Lower leg skin (tissue), 4 donors: ENCODE measurements around the gene VRTN. TPM values are rescaled to one million over a fixed set of nuclear protein-coding genes. Genes with fewer than 3 reads are reported as not detected.

Source experiments
- DNase-seq, 2 donors: peaks; one replicate each; pipeline ENCODE4 v3.0.0-alpha.2; 2019; ENCODE audit warnings: low spot score in 2 of 2
- H3K4me3 ChIP-seq: fragments of 200-600 bp; sonication (generic); 2 replicates; pipeline ENCODE4 v1.5.1; 2017; ENCODE audit warnings: mild to moderate bottlenecking, low read depth; ENCODE audit not compliant: poor library complexity, severe bottlenecking
- CTCF ChIP-seq, 3 donors: fragments of 450-650 bp; IDR thresholded peaks; one replicate each; pipeline ENCODE4 v1.5.1; 2016; ENCODE audit warnings: antibody characterized with exemption in 3 of 3, mild to moderate bottlenecking in 3 of 3, moderate library complexity in 2 of 3
- POLR2A ChIP-seq, 2 donors: fragments of 450-650 bp; IDR thresholded peaks; one replicate each; pipeline ENCODE4 v1.6.1; 2016 to 2017; ENCODE audit warnings: antibody characterized with exemption in 2 of 2, mild to moderate bottlenecking in 1 of 2, moderate library complexity in 1 of 2
- WGBS, 2 donors: methylation state at CpG; one replicate each; pipeline ENCODE4 v1.1.5; 2018; 5-methylcytosine and 5-hydroxymethylcytosine counted together
- intact Hi-C: fragments of 100-400 bp; cut with DNase I; formaldehyde crosslinking; loops from one replicate; pipeline ENCODE4 v1.15.0; 2023; ENCODE audit warnings: low total_unique reads
- total RNA-seq, 4 donors: library from RNA; depleted of rRNA; stranded (reverse); fragments of >200 nt; gene quantifications; one replicate each; pipeline ENCODE4 v1.1.0, GENCODE V29; 2016

Gene VRTN
- total RNA-seq, 4 donors from 2014 or later: not detected

- 85 to 87% methylated on average over 5 of the region's 5 CpGs for WGBS, 2 donors
- intact Hi-C loops: no loop called here
- no peak for TF ChIP-seq POLR2A (IDR thresholded peaks at IDR 0.05)
- TF ChIP-seq CTCF (IDR thresholded peaks at IDR 0.05): no peak
- H3K4me3 ChIP-seq: no peak overlapping the region
- DNase-seq: no peak
Observed at GRCh38 chr14:74308695-74309094, 39.6 kb upstream of the VRTN start.

GRCh38 chr14:74309125-74310022 lies 38.9 kb upstream of the VRTN start:
- intact Hi-C loops: no loop called here
- no peak for TF ChIP-seq CTCF (IDR thresholded peaks at IDR 0.05)
- TF ChIP-seq POLR2A (IDR thresholded peaks at IDR 0.05): no peak
- H3K4me3 ChIP-seq: no peak overlapping the region
- WGBS, 2 donors: 84 to 91% methylated on average over 8 of the region's 8 CpGs
- DNase-seq: no peak

- intact Hi-C loops: no loop called here
- DNase-seq: no peak
- WGBS, 2 donors: 87 to 94% methylated on average over 2 of the region's 2 CpGs
- TF ChIP-seq CTCF (IDR thresholded peaks at IDR 0.05): no peak
- TF ChIP-seq POLR2A (IDR thresholded peaks at IDR 0.05): no peak
- H3K4me3 ChIP-seq: no peak overlapping the region
Observed at GRCh38 chr14:74312161-74312560, 36.1 kb upstream of the VRTN start.

GRCh38 chr14:74313601-74314000 lies 34.7 kb upstream of the VRTN start:
- intact Hi-C loops: no loop called here
- DNase-seq: no peak
- no peak for TF ChIP-seq POLR2A (IDR thresholded peaks at IDR 0.05)
- TF ChIP-seq CTCF (IDR thresholded peaks at IDR 0.05): no peak
- 40 to 46% methylated on average over 5 of the region's 5 CpGs for WGBS, 2 donors
- no peak overlapping the region for H3K4me3 ChIP-seq

- no peak for DNase-seq
- no peak overlapping the region for H3K4me3 ChIP-seq
- intact Hi-C loops: no loop called here
- 86 to 89% methylated on average over 4 of the region's 4 CpGs for WGBS, 2 donors
- TF ChIP-seq CTCF (IDR thresholded peaks at IDR 0.05) (no peak), POLR2A (IDR thresholded peaks at IDR 0.05) (no peak)
Observed at GRCh38 chr14:74314576-74314975, 33.7 kb upstream of the VRTN start.
